ENCODE data around the gene CAMKK1.

The CAMKK1 gene

GRCh38 chr17:3912827-3913226, 20.0 kb upstream of the CAMKK1 start:
- no peak for TF ChIP-seq POLR2A (IDR thresholded peaks at IDR 0.05; ENCODE audit: low read depth, low read length)
- FAIRE-seq (no peak), DNase-seq (ENCODE audit: insufficient read length, low spot score) (no peak)

GRCh38 chr17:3911271-3912053, 18.6 kb upstream of the CAMKK1 start:
- FAIRE-seq, result no peak
- no peak for DNase-seq (ENCODE audit: insufficient read length, low spot score)
- TF ChIP-seq POLR2A (IDR thresholded peaks at IDR 0.05; ENCODE audit: low read depth, low read length), result no peak

GRCh38 chr17:3910420-3911270, 17.8 kb upstream of the CAMKK1 start:
- FAIRE-seq (no peak), DNase-seq (ENCODE audit: insufficient read length, low spot score) (no peak)
- no peak for TF ChIP-seq POLR2A (IDR thresholded peaks at IDR 0.05; ENCODE audit: low read depth, low read length)

DNA sequence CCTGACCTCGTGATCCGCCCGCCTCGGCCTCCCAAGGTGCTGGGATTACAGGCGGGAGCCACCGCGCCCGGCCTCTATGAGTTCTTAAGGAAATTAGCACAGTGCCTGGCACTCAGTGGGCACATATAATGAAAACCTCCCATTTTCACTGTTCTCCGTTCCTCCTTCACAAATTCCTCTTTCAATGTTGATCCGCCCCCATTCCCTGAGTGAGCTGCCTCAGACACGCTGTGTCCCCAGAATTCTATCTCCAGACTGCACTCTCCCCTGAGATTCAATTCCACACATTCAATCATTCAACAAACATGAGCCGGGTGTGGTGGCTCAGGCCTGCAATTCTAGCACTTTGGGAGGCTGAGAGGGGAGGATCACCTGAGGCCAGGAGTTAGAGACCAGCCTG, 16.4 kb upstream of the CAMKK1 start:
- DNase-seq (ENCODE audit: insufficient read length, low spot score) (no peak), FAIRE-seq (no peak)
- no peak for TF ChIP-seq POLR2A (IDR thresholded peaks at IDR 0.05; ENCODE audit: low read depth, low read length)

GRCh38 chr17:3907483-3908216, 14.8 kb upstream of the CAMKK1 start:
- DNase-seq (ENCODE audit: insufficient read length, low spot score) (no peak), FAIRE-seq (no peak)
- no peak for TF ChIP-seq POLR2A (IDR thresholded peaks at IDR 0.05; ENCODE audit: low read depth, low read length)

DNA sequence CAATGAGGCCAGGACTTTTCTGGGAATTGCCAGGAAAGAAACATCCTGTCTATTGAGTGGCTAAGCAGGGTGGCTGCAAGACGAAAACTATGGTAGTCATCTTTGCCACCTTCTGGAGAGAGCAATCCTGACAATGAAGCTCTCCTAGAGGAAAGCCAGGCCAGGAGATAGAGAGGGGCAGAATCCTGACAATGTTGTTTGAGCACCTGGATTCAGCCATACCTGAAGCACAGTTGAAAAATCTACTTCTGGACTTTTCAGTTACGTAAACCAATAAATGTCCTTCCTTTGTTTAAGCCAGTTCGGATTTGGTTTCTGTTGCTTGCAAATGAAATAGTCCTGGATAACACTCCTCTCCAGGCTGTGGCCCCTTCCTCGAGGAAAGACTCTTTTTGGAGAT, 14.0 kb upstream of the CAMKK1 start:
- DNase-seq (ENCODE audit: insufficient read length, low spot score) (no peak), FAIRE-seq (no peak)
- no peak for TF ChIP-seq POLR2A (IDR thresholded peaks at IDR 0.05; ENCODE audit: low read depth, low read length)

DNA sequence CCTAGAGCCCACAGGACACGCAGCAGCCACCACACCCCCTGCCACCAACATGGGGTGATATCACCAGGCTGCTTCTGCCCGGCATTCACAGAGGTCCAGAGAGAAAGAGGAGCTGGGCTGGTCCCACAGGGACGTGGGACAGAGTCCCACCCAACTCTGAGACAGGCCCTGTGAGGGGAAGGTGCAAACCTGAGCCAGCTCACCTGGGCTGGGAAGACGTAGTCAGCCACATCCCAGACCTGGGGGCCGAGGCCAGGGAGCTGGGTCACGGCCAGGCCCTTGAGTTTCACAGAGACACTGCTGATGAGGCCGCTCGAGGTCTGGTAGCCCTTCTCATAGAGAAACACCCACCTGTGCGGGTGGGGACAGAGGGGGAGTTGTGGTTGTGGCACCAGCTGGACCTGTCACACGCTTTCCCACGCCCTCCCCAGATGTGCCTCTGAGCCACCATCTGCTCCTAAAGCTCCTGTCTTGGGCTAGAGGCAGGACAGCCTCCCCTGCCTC, 12.2 kb upstream of the CAMKK1 start:
- no peak for DNase-seq (ENCODE audit: insufficient read length, low spot score)
- no peak for FAIRE-seq
- TF ChIP-seq POLR2A (IDR thresholded peaks at IDR 0.05; ENCODE audit: low read depth, low read length), result no peak

- DNase-seq (ENCODE audit: insufficient read length, low spot score) (no peak), FAIRE-seq (no peak)
- no peak for TF ChIP-seq POLR2A (IDR thresholded peaks at IDR 0.05; ENCODE audit: low read depth, low read length)
Measured at GRCh38 chr17:3904501-3904900, 11.6 kb upstream of the CAMKK1 start.

GRCh38 chr17:3903881-3904290, 11.0 kb upstream of the CAMKK1 start:
- DNase-seq (ENCODE audit: insufficient read length, low spot score), result no peak
- TF ChIP-seq POLR2A (IDR thresholded peaks at IDR 0.05; ENCODE audit: low read depth, low read length), result no peak
- no peak for FAIRE-seq

GRCh38 chr17:3903051-3903825, 10.4 kb upstream of the CAMKK1 start:
- no peak for FAIRE-seq
- no peak for DNase-seq (ENCODE audit: insufficient read length, low spot score)
- no peak for TF ChIP-seq POLR2A (IDR thresholded peaks at IDR 0.05; ENCODE audit: low read depth, low read length)

DNA sequence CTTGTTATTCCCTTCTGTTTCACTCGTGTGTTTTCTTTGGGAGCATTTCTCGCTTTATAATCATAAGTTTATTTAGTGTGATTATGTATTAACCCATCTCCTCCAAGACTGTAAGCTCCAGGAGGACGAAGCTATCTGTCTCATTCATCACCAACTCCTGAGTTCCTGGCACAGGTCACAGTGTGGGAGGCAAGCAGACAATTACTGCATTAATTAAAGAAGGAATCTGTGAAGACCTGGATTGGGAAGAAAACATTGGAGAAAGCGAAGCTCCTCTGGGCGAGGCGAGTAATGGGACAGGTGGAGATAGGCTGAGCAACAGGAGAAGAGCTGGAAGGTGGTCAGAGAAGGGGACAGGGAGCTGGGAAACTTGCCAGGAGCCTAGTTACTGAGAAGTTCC, 7.8 kb upstream of the CAMKK1 start:
- DNase-seq (ENCODE audit: insufficient read length, low spot score) (no peak), FAIRE-seq (no peak)
- TF ChIP-seq POLR2A (IDR thresholded peaks at IDR 0.05; ENCODE audit: low read depth, low read length), result no peak

- FAIRE-seq, result no peak
- TF ChIP-seq POLR2A (IDR thresholded peaks at IDR 0.05; ENCODE audit: low read depth, low read length), result no peak
Measured at GRCh38 chr17:3897731-3898130, 4.9 kb upstream of the CAMKK1 start.

DNA sequence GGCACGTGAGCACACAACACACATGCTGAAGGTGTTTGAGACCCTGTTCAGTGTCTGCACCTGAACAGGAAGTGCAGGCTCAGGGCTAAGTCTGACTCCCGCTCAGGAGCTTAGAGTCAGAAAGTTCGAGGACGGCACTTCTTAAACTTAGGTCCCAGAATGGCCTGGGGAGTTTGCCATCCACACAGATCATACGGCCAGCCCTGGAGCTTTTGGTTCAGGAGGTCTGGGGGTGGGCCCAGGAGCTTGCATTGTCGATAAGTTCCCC, 4.0 kb upstream of the CAMKK1 start:
- no peak for DNase-seq (ENCODE audit: insufficient read length, low spot score)
- no peak for FAIRE-seq
- no peak for TF ChIP-seq POLR2A (IDR thresholded peaks at IDR 0.05; ENCODE audit: low read depth, low read length)

More at GRCh38 chr17:3897731-3898130, 4.9 kb upstream of the CAMKK1 start:
- DNase-seq (ENCODE audit: insufficient read length, low spot score), result no peak
